Peyer's patch (tissue), 4 donors: ENCODE measurements around the gene PLEKHB1. TPM values are rescaled to one million over a fixed set of nuclear protein-coding genes. Genes with fewer than 3 reads are reported as not detected.

Experiments
- DNase-seq, 3 donors: peaks; one replicate each; pipeline ENCODE4 v3.0.0-alpha.2; 2017 to 2019
- H3K27ac ChIP-seq, 4 donors: fragments of 200-600 bp; sonication (generic); one replicate each; pipeline ENCODE4 v1.5.1; 2016 to 2019
- H3K27me3 ChIP-seq, 2 donors: fragments of 200-600 bp; sonication (generic); one replicate each; pipeline ENCODE4 v1.5.1; 2019
- H3K36me3 ChIP-seq, 3 donors: fragments of 200-600 bp; sonication (generic); one replicate each; pipeline ENCODE4 v1.5.1; 2016 to 2019
- H3K4me1 ChIP-seq, 4 donors: fragments of 200-600 bp; sonication (generic); one replicate each; pipeline ENCODE4 v1.5.1; 2016 to 2019
- H3K4me3 ChIP-seq, 4 donors: fragments of 200-600 bp; sonication (generic); 1 replicate in 3 of 4; 2 replicates in 1 of 4; pipeline ENCODE4 v1.5.1; 2016 to 2019; ENCODE audit warnings: mild to moderate bottlenecking in 1 of 4
- H3K9me3 ChIP-seq, 4 donors: fragments of 200-600 bp; sonication (generic); one replicate each; pipeline ENCODE4 v1.5.1; 2016 to 2019; ENCODE audit warnings: mild to moderate bottlenecking in 1 of 4
- POLR2A ChIP-seq, 2 donors: fragments of 450-650 bp; IDR thresholded peaks; one replicate each; pipeline ENCODE4 v1.5.1; 2017; ENCODE audit warnings: antibody characterized with exemption in 2 of 2, mild to moderate bottlenecking in 2 of 2, moderate library complexity in 2 of 2
- total RNA-seq, 4 donors: library from RNA; depleted of rRNA; stranded (reverse); fragments of >200 nt; gene quantifications; one replicate each; pipeline ENCODE4 v1.1.0, GENCODE V29; 2016
- TF ChIP-seq, protein P1 (sequence below), 6 experiments: fragments of 450-650 bp in 4 of 6; fragments of 200-600 bp in 2 of 6; sonication (generic) in 1 of 6; IDR thresholded peaks; one replicate each; pipeline ENCODE4 v1.5.1; 2017 to 2019; ENCODE audit warnings: antibody characterized with exemption in 6 of 6, mild to moderate bottlenecking in 3 of 6, moderate library complexity in 1 of 6

The PLEKHB1 gene
- total RNA-seq, 4 donors from 2014 or later, result 10.3 to 29.7 (median 12.0) TPM

DNA sequence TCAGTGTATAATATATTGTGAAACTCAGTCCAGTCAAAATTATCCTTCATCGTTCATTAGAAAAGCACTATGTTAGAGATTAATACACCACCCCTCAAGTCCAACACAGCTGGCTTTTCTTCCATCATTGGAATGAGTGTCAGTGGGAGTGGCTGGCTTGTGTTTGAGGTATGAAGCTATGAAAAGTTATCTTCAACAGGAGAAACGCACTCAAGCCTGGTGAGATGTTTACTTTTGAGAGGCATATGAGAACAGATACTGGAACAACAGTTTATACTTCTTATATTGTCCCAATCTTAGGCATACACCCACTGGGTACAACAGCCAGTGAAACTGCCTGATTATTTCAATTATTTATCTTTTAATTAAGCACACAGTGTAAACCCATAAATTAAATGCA is 34.3 kb downstream of the PLEKHB1 start:
- no peaks in the 10 kb centered on the region for H3K27me3 ChIP-seq

DNA sequence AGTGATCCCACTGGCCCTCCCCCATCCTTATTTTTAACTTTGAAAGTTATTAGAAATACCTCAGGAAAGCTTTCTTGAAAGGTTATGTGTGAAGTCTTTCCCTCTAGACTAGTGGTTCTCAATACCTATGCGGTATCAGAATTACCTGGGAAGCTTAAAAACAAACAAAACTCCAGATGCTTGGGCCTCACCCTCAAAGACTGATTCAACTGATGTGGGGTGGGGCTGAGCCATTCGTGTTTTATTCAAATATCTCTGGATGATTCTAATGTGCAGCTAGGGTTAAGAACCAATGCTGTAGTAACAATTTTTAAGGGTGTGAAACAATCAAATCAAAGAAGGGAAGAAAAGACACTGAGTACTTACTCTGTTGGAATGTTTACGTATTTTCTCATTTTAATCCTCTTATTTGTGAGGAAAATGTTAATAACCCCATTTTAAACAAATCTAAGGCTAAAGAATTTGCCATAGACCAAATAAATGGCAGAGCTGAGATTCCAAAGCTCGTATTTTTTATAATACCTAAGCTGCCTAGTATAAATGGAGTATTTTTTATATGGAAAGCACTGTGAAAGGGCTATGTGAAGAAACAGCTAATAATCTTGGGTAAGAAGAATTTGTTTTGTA is 47.6 kb downstream of the PLEKHB1 start:
- Histone ChIP-seq H3K36me3 (peaks cover 0 to 32% (median 0%) of the 10 kb centered on the region in 3 donors), H3K4me1 (no peaks in the 10 kb centered on the region), H3K27ac (no peak overlapping the region), H3K9me3 (no peaks in the 10 kb centered on the region), H3K27me3 (no peaks in the 10 kb centered on the region), H3K4me3 (no peak overlapping the region)
- DNase-seq, result no peak
- TF ChIP-seq, protein P1, sequence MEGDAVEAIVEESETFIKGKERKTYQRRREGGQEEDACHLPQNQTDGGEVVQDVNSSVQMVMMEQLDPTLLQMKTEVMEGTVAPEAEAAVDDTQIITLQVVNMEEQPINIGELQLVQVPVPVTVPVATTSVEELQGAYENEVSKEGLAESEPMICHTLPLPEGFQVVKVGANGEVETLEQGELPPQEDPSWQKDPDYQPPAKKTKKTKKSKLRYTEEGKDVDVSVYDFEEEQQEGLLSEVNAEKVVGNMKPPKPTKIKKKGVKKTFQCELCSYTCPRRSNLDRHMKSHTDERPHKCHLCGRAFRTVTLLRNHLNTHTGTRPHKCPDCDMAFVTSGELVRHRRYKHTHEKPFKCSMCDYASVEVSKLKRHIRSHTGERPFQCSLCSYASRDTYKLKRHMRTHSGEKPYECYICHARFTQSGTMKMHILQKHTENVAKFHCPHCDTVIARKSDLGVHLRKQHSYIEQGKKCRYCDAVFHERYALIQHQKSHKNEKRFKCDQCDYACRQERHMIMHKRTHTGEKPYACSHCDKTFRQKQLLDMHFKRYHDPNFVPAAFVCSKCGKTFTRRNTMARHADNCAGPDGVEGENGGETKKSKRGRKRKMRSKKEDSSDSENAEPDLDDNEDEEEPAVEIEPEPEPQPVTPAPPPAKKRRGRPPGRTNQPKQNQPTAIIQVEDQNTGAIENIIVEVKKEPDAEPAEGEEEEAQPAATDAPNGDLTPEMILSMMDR (IDR thresholded peaks at IDR 0.05), result no peak
- no peak for TF ChIP-seq POLR2A (IDR thresholded peaks at IDR 0.05)

More for the DNA sequence above, 34.3 kb downstream of the PLEKHB1 start:
- TF ChIP-seq POLR2A (IDR thresholded peaks at IDR 0.05), result no peak
- Histone ChIP-seq H3K4me3 (no peak overlapping the region), H3K9me3 (no peaks in the 10 kb centered on the region), H3K4me1 (no peaks in the 10 kb centered on the region), H3K36me3 (peaks cover 0 to 61% (median 0%) of the 10 kb centered on the region in 3 donors), H3K27ac (no peak overlapping the region)
- no peak for DNase-seq

DNA sequence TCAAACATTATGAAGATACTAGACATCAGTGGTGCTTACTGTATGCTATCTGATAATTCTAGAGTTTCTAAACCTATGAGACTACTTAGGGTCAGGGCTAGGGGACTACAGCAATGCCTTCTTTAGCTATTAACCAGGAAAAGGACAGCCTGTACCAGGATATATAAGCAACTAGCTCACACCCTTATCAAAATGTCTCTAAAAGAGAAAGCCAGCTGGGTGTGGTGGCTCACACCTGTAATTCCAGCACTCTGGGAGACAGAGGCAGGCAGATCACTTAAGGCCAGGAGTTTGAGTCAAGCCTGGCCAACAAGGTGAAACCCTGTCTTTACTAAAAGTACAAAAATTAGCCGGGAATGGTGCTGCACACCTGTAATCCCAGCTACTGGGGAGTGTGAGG is 58.7 kb downstream of the PLEKHB1 start:
- H3K4me3 ChIP-seq, result no peak overlapping the region
- TF ChIP-seq, protein P1 (IDR thresholded peaks at IDR 0.05), result no peak
- no peak for TF ChIP-seq POLR2A (IDR thresholded peaks at IDR 0.05)
- no peaks in the 10 kb centered on the region for H3K9me3 ChIP-seq
- H3K4me1 ChIP-seq, result no peaks in the 10 kb centered on the region
- peaks cover 0 to 58% (median 0%) of the 10 kb centered on the region in 3 donors for H3K36me3 ChIP-seq
- H3K27me3 ChIP-seq, result no peaks in the 10 kb centered on the region
- no peak for DNase-seq
- no peak overlapping the region for H3K27ac ChIP-seq

DNA sequence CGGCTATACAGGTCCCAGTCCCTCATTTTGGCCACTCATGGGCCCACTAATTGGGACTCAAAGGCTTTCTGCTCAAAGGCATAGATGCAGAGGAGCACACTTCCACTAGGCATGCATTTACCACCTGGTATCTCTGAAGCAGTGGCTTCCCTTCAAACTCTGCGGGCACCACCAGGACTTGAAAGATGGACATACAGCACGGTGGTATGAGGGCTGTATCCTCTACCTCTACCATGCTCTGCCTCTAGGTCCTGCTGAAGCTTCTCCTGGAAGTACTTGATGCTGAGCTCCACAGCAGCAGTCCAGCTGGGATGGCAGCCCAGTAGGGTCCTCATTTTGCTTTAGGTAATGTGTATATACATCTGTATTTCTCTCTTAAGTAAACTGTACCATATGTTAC is 64.6 kb downstream of the PLEKHB1 start:
- Histone ChIP-seq H3K36me3 (peaks cover 0 to 44% (median 0%) of the 10 kb centered on the region in 3 donors), H3K4me1 (no peaks in the 10 kb centered on the region), H3K27ac (no peak overlapping the region), H3K9me3 (no peaks in the 10 kb centered on the region), H3K4me3 (no peak overlapping the region), H3K27me3 (no peaks in the 10 kb centered on the region)
- TF ChIP-seq POLR2A (IDR thresholded peaks at IDR 0.05), result no peak
- TF ChIP-seq, protein P1 (IDR thresholded peaks at IDR 0.05), result no peak
- DNase-seq, result no peak

Other genes with a start within 250 kb of the PLEKHB1 start
- 10 to 100 TPM; 22.2 to 35.7 (median 30.4) TPM for gene FAM168A, start 48.5 kb upstream of the PLEKHB1 start, total RNA-seq
- 100 to 1,000 TPM in 3 of 4 donors, 10 to 100 TPM in 1; 76.7 to 198 (median 182) TPM for gene RAB6A, start 114.5 kb downstream of the PLEKHB1 start, total RNA-seq
- gene MRPL48, start 141.3 kb downstream of the PLEKHB1 start, total RNA-seq, result 10 to 100 TPM; 26.8 to 50.3 (median 33.3) TPM
- 100 to 1,000 TPM in 1 of 4 donors, 10 to 100 TPM in 3; 42.9 to 106 (median 87.8) TPM for gene COA4, start 230.3 kb downstream of the PLEKHB1 start, total RNA-seq
- 10 to 100 TPM; 16.6 to 18.2 (median 16.6) TPM for gene PAAF1, start 230.4 kb downstream of the PLEKHB1 start, total RNA-seq